ENCODE data around the gene APPBP2.
"Not testable (repeated sequence)": the region's sequence is repeated elsewhere in the genome, so short reads cannot be mapped to it uniquely, and the experiment has no call there.

APPBP2 gene

GRCh38 chr17:60529806-60530205, 3.8 kb upstream of the APPBP2 start:
- DNase-seq = no peak

GRCh38 chr17:60528828-60529227, 2.8 kb upstream of the APPBP2 start:
- DNase-seq = no peak

- DNase-seq = no peak
Measured at GRCh38 chr17:60527701-60528100, 1.7 kb upstream of the APPBP2 start.

GRCh38 chr17:60526726-60527125, 684 bp upstream of the APPBP2 start:
- DNase-seq = no peak

GRCh38 chr17:60525328-60525684, 736 bp downstream of the APPBP2 start:
- DNase-seq = no peak

GRCh38 chr17:60524463-60525327, 1.3 kb downstream of the APPBP2 start:
- no peak for DNase-seq

- DNase-seq = no peak
Measured at GRCh38 chr17:60523822-60524221, 2.2 kb downstream of the APPBP2 start.

- no peak for DNase-seq
Measured at GRCh38 chr17:60522889-60523626, 3.0 kb downstream of the APPBP2 start.

- no peak for DNase-seq
Measured at GRCh38 chr17:60519795-60520194, 6.2 kb downstream of the APPBP2 start.

- not testable (repeated sequence) for DNase-seq
Measured at GRCh38 chr17:60515683-60516082, 10.4 kb downstream of the APPBP2 start.

GRCh38 chr17:60515199-60515598, 10.8 kb downstream of the APPBP2 start:
- not testable (repeated sequence) for DNase-seq

GRCh38 chr17:60514500-60514899, 11.5 kb downstream of the APPBP2 start:
- DNase-seq = no peak

GRCh38 chr17:60514053-60514452, 12.0 kb downstream of the APPBP2 start:
- DNase-seq = no peak

GRCh38 chr17:60513014-60513413, 13.0 kb downstream of the APPBP2 start:
- DNase-seq = no peak

GRCh38 chr17:60510723-60511122, 15.3 kb downstream of the APPBP2 start:
- DNase-seq = no peak

- no peak for DNase-seq
Measured at GRCh38 chr17:60510031-60510430, 16.0 kb downstream of the APPBP2 start.

GRCh38 chr17:60508384-60508980, 17.6 kb downstream of the APPBP2 start:
- no peak for DNase-seq

GRCh38 chr17:60506312-60506711, 19.7 kb downstream of the APPBP2 start:
- DNase-seq = no peak

GRCh38 chr17:60502145-60502544, 23.9 kb downstream of the APPBP2 start:
- no peak for DNase-seq

- no peak for DNase-seq
Measured at GRCh38 chr17:60501589-60501988, 24.5 kb downstream of the APPBP2 start.

- no peak for DNase-seq
Measured at GRCh38 chr17:60496041-60496440, 30.0 kb downstream of the APPBP2 start.

GRCh38 chr17:60495260-60495659, 30.8 kb downstream of the APPBP2 start:
- no peak for DNase-seq

- DNase-seq = no peak
Measured at GRCh38 chr17:60493847-60494321, 32.2 kb downstream of the APPBP2 start.

- DNase-seq = no peak
Measured at GRCh38 chr17:60491771-60492170, 34.3 kb downstream of the APPBP2 start.

All from NCI-H1436 treated with DMSO at 0.1 percent for 48 hours (cell line).